Smooth muscle cell of the brain vasculature (primary cell): ENCODE measurements around the gene CCDC33.

ENCODE experiments used
- DNase-seq: peaks from one replicate; pipeline ENCODE4 v3.0.0-alpha.2; 2012; ENCODE audit warnings: low read depth, low spot score

Gene CCDC33

DNA sequence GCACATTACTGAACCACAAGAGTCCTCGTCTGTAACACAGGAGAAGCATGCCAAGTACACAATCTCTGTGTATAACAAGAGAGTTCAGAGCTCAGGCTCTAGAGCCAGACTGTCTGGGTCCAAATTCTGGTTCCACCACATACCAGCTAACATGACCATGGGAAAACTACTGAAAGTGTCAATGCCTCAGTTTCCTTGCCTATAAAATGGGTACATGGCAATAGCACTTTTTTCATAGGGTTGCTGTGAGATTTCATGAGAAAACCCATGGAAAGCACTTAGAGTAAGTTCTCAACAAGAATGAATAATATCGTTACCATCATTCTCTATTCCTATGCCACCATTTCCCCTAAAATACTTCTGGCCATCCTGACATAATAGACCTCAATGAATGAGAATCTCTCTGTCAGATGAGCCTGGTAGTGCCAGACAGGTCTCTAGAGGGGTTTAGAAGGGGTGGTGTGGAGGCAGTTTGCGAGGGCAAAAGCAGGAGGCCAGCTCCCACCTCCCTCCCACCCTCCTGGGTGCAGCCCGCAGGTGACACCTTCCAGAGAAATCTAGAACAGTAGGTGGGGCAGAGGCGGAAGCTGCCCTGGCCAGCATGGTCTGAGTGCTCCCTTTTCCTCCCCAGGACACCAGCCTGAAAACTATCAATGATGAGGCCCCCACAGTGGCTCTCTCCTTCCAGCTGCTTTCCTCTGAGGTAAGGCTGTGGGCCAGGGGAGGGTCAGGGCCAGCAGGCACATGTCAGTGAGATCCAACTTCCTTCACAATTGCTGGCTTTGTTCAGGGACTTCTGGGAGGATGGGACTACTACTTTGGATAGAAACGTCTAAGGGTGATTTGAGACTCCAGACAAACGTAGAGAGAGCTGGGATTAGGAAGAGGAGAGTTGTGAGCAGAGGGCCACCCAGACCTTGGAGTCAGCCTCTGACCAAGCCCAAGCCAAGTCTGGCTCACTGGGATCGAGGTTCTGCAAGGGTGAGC, 45.3 kb downstream of the CCDC33 start:
- DNase-seq: no peak

DNA sequence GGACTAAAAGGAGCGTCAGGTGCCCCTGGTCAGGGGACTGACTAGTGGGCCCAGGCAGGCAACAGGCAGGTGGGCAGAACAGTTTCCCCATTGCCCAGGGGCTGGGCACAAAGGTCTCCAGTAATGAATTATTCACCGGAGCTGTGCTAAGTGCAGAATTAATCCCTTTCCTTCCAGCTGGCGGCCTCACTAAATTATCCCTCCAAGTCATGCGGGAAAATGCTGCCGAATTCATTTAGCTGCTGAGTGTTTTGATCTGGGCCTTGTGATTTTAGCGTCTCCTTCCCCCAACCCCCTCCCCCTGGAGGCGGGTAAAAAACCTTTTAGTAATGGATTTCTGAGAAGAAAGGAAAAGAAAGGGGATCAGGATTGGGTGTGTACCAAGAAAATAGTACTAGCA, 47.2 kb downstream of the CCDC33 start:
- no peak for DNase-seq

DNA sequence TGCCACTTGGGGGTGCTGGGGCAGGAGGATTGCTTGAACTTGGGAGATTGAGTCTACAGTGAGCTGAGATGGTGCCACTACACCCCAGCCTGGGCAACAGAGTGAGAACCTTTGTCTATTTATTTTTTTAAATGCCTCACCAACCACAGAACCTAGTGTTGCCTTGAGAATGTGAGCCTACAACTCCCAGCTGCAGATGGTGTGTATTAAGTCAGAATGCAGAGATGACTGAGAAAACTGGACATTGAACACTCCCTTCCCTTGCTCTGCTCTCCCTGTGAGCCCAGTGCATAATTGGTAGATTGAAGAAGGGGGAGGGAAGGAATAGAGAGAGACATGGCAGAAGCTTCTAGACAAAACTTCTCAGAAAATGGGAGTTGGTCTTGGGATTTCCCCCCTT, 53.5 kb downstream of the CCDC33 start:
- DNase-seq: no peak

DNA sequence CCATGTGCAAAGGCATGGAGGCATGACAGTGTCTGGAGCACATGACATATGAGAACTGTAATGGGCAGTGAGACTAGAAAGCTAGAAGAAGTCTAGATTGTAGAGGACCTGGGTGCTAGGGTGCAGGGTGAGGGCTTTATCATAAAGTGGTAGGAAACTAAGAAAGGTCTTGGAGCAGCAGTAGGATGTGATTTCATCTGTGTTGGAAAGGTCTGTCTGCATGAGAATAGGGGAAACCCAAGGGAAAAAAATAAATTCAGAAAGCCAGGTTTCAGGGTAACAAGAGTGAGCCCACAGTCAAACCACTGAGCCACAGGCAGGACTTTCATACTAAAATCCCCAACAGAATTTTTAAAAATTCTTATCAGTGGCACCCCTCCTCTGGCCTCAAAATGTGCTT, 54.5 kb downstream of the CCDC33 start:
- no peak for DNase-seq

DNA sequence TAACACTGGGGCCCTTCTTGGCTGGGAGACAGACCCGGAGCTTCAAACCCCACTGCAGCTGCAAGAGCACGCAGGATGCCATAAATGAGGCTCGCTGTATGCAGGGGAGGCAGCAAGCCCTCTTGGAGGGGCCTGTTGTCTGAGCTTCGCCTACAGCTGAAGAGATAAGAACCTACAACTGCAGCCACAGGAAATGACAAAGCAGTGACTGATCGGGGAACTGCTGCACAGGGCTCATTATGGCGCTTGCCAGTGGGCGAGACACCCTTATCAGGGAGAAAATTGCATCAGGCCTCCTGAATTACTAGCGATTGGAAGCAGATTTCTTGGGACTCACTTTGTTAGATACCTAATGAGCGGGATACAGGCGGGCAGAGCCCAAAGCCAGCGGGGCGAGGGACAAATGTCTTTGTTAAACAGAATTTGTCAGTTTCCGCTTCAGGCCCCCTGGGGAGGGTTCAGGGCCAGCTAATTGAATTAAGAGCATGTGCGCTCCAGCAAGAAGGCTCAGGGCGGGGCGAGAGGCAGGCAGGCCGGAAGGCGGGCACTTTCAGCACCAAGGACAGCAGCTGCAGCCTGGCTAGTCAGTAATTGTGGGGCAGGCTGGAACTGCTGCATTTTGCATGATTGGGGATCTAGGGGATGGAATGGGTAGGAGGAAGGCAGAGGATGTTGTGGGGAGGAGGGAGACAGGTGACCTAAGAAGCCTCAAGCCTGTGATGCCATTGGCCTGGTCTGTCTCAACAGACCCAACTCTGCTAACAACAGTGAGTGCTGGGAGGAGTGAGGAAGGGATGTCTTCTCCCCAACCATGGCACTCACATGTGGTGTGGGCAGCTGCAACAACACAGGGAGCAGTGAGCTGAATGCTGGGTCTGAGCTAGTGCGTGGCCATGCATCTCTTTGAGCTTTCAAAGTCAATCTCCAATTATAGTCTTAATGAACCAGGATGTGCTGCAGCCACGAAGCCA, 55.3 kb downstream of the CCDC33 start:
- DNase-seq: no peak

DNA sequence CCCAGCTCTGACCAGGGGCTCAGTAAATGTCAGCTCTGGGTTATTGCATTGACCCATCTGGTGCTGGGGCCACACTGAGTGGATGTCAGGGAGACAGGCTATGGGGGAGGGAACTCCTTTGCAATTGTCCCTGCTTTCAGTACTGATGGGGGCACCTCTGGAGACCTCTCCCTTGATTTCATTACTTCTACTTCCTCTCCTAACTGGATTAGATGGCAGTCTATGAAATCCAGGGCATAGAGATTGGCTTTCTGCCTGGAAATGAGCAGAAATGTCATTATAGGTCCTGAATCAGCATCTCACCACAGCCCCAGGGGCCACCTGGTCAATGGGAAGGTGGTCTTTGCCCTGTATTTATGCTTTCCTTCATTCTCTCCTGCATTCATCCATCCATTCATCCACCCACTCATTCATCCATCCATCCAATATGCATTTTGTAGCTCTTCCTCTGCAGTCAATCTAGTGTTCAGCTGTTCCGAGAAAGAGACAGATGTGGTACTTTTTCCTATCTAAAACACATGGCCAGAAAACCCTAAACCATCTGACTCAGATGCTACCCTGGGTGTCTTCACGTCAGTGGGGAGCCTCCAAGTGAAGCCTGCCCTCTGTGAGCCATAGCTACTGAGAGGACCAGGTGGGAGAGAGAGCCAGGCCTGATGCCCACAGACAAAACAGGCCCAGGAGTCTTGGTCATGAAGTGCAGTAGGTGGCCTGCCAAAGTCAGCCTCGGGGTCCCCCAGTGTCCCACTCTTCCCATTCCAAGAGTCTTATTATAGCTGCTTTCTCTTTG, 57.1 kb downstream of the CCDC33 start:
- DNase-seq: no peak

DNA sequence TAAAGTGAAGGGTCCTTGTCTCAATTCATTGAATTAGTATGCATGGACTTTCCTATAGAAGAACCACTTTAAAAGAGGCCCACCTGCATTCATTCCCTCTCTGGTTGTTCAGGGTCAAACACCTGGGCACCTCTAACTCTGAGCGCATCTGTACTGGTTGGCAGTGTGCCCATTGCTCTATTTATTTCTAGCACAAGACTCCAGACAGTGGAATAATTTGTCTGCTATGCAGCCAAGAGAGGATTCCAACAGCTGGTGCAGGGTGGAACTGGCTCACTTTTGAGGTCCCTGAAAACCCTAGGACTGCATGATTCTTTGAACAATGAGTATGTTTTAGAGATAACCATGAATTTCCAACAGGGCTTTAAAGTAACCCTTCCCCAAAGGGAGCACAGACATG, 57.9 kb downstream of the CCDC33 start:
- no peak for DNase-seq

DNA sequence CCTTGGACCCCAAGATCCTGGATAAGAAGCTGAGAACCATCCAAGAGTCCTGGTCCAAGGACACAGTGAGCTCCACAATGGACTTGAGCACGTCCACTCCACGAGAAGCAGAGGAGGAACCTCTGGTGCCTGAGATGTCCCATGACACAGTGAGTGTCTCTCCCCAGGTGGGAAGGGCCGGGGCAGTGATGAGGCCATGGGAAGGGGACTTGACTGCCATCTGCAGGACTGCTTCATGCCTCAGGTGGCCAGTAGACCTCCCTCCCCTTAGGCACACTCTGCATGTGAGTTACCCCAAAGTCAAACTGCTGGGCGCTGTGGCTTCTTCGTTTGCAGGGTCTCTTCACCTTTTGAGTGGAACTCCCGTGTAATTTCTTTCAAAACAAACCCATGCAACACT, 59.7 kb downstream of the CCDC33 start:
- DNase-seq: no peak

DNA sequence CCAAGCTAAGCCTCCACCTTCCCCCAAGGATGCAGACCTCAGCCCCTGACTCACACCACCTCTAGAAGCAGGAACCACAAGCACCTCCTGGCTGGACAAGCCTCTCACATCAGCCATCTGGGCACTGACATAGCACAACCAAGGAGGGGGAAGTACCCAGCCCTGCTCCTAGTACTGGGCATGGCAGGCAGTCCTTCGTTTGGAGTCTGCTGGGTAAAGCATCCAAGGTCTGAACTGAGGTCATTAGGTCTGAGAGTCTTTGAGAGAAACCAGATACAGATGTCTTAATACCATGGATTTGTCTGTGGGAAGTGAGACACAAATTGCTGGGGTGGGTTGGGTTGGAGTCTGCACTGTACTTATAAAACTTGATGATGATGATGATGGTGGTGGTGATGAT, 61.8 kb downstream of the CCDC33 start:
- no peak for DNase-seq

DNA sequence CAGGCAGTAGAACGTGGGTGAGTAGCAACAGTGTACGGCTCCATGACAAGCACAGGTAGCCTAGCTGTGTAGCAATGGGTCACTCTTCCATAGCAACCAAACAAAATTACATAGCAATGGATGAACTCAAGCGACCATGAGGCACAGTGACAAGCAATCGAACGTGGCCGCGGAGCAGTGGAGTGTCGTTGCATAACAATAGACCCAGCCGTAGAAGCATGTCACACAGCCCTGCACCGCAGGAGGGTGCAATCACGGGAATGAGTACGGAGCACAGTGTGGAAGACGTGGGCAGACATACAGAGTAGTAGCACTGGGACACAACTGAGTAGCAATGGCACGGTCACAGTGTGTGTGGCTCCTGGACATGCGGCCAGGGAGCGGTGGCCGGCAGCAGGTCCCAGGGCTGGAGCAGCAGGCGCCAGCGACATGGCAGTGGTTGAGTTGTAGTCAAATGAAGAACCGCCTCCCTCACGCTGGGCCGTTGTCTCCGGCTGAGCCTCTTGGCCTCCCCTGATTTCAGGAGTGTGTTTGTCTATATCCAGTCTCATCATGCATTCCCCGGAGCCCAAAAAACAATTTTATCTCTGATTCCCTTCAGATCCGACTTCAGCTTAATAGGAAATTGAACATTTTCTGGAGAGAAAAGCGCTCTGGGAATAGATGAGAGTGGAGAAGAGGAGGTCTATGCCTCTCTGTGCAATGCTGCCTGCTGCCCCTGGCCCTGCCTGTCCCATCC, 64.1 kb downstream of the CCDC33 start:
- no peak for DNase-seq

DNA sequence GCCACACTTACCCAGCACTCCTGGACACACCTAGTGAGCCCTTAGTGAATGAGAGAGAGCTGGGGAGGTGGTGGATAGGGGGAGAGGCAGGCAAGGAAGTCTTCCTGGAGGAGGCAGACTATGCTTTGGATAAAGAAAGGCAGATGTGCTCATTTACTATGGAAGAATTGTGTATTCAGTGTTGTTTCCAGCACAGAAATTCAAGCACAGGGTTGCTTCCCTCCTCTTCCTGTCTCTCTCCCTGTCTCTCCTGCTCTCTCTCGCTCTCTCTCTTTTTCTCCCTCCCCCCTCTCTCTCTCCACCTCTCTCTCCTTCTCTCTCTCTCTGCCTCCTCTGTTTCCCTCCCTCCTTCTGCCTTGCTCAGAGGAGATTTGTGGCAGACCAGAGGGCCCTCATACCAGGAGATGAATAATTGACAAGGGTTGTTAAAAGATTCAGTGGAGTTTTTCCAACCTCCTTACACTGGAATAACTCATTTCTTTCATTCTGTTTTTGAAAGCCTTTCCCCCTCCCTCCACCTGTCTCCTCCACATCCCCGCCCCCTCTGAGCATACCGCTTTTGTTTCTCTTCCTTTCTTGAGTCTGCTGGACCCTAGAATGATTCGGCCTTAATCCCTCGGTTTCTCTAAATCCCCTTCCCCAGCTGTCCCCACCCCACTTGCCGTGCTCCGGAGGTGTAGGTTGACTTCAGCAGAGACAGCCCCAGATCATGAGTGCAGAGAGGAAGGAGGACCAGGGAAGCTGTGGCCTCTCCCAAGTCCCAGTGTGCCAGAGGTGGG, 65.6 kb downstream of the CCDC33 start:
- DNase-seq: no peak

DNA sequence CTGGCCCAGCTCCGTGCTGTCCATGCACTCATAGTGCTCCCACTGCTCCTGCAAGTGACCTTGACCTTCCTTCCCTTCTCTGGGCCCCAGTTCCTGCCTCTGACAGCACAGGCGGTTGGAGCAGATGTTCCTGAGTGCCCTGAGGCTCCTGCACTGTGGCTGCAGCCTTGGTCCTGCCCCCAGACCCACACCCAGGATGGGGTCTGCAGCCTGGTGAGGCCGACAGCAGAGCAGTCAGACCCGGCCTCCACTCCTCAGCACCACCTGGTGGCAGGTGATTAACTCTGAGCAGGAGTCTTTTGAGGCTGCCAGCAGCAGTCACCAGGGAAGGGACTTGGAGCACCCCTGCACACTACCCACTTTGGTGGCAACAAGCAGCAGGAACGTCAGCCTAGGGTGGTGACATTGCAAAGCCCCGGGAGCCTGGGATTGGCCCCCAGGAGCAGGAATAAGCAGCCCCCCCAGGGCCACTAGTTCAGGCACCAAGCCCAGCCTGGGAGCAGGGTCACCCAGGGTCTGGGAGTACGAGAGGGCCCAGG, 66.8 kb downstream of the CCDC33 start:
- DNase-seq: no peak

DNA sequence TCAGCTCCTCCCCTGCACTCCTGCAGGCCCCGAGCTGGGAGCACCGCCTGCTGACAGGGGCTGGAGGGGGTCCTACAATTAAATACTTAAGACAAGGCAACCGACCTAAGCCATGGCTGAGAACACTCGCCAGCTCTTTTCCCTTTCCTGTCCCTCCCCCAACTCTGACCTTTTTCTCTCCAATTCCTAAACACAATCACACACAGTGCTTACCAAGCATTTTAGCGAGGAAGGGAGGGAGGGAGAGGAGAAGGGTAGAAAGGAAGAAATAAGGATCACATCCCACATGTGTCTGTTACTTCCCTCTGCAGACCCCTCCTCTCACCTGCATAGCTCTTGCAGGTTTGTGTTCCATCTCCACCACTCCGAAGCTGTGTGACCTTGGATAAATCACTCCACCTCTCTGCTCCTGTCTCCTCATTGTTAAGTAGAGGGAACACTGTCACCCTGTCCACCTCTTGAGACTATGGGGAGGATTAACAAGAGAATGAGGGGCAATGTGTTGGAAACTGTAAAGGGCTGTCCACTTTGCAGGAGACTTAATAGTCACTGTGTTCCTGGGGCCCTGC, 67.7 kb downstream of the CCDC33 start:
- no peak for DNase-seq

DNA sequence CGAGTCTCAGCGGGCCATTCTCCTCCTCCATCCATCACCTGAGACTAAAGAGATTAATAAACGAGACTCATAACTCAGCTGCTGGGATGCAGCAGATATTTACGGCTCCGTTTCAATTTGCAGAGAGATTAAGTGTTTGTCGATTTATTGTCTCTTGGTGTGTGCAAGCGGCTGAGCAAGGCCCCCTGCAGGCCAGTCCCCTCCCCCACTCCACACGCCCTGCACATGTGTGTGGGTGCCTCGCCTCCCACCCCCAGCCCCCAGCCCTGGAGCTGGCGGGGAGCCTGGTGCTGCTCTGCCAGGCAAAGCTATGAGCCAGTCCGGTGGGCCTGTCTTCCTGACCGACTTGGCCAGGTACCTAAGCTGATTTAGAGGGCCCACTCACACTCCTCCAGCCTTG, 68.3 kb downstream of the CCDC33 start:
- no peak for DNase-seq

DNA sequence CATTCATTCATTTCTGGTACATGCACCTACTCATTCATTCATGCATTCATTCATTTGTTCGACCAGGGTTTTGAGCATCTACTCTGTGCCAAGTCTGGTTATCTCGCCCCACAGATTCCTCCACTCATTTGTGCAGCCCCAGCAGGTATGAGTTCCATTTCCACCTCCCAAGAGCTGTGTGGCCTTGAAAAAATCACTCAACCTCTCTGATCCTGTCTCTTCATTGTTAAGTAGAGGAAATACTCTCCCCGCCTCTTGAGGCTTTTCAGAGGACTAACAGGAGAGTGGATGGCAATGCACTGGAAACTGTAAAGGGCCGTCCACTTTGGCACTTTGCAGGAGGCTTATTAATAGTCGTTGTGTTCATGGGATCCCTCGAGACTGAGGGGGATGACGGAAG, 69.6 kb downstream of the CCDC33 start:
- DNase-seq: no peak

DNA sequence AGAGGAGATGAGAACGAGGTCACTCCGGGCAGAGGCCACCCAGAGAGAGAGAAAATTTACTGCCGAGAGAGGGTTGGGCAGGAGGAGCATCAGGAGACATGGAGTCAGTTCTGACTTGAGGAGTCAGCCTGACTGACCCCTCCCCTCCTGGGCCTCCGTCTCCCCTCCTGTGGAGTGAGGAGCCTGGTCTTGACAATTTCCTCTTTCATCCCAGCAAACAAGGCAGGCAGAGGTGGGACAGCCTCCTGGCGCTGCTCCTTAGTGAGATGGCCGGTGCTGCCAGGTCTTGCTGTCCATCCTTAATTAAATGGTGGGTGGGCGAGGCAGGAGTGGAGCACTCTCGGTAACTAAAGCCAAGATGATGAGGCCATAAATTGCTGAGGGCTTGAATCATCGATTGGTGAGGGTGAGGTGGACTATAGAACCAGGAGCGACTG, 70.7 kb downstream of the CCDC33 start:
- no peak for DNase-seq

DNA sequence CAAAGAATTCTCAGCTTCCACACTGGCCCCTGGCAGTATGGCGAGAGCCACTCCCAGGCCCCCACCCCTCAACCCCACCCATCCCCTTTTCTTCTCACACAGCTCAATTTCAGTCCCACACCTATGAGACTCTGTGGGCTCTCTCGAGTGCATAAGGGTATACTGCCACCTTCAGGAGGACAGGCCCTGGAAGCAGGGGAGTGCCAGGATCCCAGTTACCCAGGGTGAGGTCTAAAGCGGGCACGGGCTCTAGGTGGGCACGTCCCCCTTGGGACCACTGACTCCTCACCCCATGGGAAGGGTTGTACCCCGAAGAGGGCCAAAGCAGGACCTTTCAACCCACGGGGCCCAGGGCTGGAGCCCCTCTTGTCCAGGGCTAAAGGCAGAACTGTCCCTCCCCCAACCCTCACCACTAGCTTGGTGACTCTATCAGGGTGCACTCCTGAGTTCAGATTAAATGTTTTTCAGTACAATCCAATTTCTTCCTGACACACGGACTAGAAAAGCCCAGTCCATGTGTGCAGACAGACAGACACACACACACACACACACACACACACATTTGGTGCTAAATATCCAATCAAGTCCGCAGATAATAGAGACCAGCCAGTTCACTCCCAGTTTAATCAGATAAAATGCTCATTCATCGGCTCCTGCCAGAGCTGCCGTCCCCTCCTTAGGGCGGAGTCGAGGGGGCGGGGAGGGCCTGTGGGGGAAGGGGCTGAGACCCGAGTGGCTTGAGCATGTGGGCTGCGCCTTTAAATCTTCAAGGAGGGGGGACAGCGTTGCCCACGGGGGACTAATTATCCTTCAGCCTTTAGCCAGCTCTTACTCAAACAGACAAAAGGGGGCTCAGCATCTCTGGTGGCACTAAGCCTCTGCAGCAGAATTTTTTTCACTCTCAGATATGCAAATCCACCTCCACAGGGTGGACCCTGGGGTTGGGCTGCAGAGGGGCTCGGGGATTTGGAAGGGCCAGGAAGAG, 72.0 kb downstream of the CCDC33 start:
- no peak for DNase-seq

DNA sequence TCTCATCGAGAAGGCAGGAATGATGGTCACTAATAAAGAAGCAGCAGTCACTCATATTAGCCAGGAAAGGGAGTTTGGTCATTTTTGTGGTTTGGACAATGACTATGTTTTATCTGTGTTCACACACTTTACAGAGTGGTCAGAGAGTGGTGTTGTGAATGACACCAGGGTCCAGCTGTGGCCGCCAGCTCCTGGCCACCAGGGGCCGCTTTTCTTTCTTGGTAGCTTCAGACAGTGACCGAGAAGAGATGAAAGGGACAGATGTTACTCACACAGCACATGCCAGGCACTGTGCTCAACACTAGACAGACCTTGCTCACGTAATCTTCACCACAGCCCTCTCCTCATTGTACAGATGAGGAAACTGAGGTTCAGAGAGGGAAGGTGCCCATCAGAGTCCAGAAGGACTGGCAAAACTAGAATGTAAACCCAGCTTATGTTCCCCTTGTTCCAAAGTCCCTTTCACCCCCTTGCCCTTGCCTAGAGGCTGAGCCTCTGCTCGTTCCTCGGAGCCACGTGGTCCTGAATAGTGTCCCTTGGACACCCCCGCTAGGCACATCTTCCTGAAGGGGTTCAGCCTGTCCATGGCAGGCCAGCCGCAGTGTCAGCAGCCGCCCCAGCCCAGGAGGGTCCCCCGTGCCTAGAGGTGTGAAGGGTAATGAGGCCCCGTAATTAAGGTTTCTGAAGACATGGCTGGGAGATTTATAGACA, 75.8 kb downstream of the CCDC33 start:
- no peak for DNase-seq
